ENCODE measurements around the gene CDH11.

The CDH11 gene

DNA sequence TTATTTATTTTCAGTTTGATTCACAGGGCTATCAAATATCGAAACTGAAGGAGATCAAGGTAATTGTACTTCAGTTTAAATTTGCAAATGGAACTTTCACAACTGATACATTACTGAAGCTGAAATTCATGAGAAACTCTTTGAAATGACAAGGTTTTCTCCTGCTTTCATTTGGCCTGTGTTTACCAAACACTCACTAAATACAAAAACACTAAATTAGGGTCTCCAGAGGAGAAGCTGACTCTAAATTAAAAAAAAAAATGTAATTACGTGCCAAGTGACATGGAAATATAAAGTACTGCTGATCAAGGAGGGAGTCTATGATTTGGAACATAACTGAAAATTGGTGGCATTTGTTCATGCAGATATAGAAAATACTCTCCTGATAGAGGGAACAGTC lies 205.8 kb downstream of the CDH11 start:
- no peak for DNase-seq (ENCODE audit: low read depth, low spot score)

DNA sequence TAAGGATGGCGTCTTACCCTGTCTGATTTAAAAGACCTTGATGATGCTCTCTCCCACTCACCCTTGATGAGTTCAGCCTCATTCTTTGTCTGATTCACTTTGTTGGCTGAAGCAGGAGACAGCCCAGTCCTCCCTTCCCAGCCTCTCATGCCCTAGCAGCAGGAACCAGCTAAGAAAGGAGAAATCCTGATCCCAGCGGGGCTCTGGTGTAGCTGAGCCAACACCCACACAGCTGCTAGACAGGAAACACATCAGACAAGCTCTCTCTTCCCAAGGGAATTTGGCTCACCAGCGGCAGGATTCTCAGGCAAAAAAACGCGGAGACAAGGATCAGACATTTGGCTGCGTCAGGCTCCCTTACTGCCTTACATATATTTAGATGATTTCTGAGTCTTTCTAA lies 211.5 kb downstream of the CDH11 start:
- DNase-seq (ENCODE audit: low read depth, low spot score): no peak

DNA sequence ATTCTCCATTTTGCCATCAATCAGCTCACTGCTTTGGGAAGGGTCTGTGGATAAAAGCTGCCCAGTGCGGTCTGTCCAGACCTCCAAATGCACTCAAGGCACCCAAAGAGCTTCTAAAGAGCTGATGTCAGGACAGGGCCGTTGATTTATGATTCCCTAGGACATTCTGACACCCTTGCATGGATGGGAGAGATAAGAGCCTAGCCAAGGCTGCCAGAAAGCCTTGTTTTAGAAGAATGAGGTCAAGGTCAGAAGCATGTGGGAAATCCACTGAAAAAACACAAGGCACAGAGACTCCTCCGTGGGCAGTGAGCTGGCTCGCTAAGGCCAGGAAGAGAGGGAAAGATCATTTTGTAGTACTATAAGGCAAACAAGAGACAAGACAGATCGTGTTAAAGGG lies 214.0 kb downstream of the CDH11 start:
- no peak for DNase-seq (ENCODE audit: low read depth, low spot score)

DNA sequence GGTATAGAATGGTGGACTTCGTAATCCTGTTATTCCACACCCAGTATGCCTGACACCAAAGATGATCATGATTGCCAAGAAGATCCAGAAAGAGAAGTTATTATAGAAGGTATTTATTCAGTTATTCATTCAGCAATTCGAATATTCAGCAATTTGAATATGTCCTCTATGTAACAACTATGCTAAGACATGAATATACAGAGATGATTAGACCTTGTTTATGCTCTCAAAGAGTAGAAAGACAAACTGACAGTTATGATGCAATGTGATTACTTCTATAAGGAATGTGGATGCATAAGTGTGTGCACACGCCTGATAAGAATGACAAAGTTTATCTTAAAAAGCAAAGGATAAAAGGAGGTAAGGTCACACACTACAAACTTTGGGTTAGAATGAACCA lies 218.1 kb downstream of the CDH11 start:
- DNase-seq (ENCODE audit: low read depth, low spot score): no peak

DNA sequence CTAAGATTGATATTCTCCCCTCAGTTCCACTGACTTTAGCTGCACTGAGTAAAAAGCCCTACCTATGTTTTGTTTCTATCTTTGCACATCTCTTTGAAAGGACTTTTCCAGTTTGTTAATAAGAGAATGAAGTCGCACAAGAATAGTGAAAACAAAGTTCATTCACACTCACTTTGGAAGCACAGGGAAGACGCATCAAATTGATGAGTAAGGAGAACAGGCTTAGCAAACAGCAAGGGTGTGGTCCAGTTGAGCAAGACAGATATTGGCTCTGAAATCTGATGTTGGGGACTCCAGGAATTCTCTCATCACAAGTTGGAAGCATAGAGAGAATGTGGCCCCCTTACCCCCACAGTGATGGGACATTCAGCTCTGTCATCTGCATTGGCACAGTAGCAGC lies 221.3 kb downstream of the CDH11 start:
- no peak for DNase-seq (ENCODE audit: low read depth, low spot score)

DNA sequence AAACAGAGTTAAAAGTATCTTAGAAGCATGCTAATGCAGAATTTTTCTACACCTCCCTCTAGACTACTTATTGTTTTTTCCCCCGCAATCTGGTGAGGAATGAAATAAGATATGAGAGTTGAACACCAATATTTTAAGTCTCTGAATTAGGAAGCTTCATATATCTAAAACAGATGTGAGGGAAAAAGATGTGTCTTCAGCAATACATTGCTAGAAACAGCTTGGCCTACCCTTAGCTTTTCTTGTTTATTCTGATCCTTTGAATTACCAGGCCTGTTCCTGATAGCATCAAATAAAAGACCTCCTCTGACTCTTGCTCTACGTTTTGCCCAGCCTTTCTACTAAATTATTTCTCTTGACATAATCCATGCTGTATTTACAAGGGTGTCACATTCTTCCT lies 221.8 kb downstream of the CDH11 start:
- DNase-seq (ENCODE audit: low read depth, low spot score): no peak

DNA sequence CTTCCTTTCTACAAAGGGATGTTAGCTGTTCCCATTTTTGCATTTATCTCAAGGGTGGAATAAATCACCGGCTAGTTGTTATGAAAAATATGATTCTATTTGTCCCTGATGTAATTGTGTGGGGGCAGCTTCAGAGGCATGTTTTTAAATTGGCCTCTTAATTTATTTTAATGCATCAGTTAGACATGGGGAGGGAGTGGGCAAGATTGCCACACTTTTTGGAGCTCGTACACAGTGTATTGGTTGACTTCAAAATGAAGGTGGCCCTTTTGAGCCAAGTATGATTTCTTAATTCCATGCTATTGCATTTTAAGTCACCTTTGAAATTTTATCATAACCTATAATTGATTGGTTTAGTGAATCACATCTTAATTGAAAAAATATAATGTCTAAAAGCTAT lies 223.7 kb downstream of the CDH11 start:
- DNase-seq (ENCODE audit: low read depth, low spot score): no peak
